Stimulated activated naive CD8-positive, alpha-beta T cell treated with anti-CD3 and anti-CD28 coated beads, Interleukin-15, Interleukin-2, amounts not matched to agents 100 ng/mL and 50 ng/mL, for 24 hours (primary cell): ENCODE data around the gene CGGBP1.
"Not testable (repeated sequence)": the region's sequence is repeated elsewhere in the genome, so short reads cannot be mapped to it uniquely, and the experiment has no call there.

Experiments used
- H3K27ac Mint-ChIP-seq: one replicate; pipeline ENCODE4 v1.8.0; 2021; ENCODE audit warnings: mild to moderate bottlenecking, mixed read lengths
- H3K27me3 Mint-ChIP-seq: one replicate; pipeline ENCODE4 v1.8.0; 2021; ENCODE audit warnings: mixed read lengths
- H3K36me3 Mint-ChIP-seq: one replicate; pipeline ENCODE4 v1.8.0; 2021; ENCODE audit warnings: low read depth, mixed read lengths
- H3K4me1 Mint-ChIP-seq: one replicate; pipeline ENCODE4 v1.8.0; 2021; ENCODE audit warnings: low read depth, mixed read lengths
- H3K4me3 Mint-ChIP-seq: one replicate; pipeline ENCODE4 v1.8.0; 2021; ENCODE audit warnings: mild to moderate bottlenecking, mixed read lengths
- H3K9me3 Mint-ChIP-seq: one replicate; pipeline ENCODE4 v1.8.0; 2021; ENCODE audit warnings: mixed read lengths

Gene CGGBP1

GRCh38 chr3:88019024-88019423, 39.8 kb downstream of the CGGBP1 start:
- no peaks in the 10 kb centered on the region for H3K9me3 Mint-ChIP-seq
- no peaks in the 10 kb centered on the region for H3K27me3 Mint-ChIP-seq
- H3K4me1 Mint-ChIP-seq = peaks cover 11% of the 10 kb centered on the region
- no peak overlapping the region for H3K4me3 Mint-ChIP-seq
- H3K36me3 Mint-ChIP-seq = no peaks in the 10 kb centered on the region
- H3K27ac Mint-ChIP-seq = no peak overlapping the region

- not testable (repeated sequence) for H3K4me3 Mint-ChIP-seq, H3K27me3 Mint-ChIP-seq, H3K9me3 Mint-ChIP-seq, H3K36me3 Mint-ChIP-seq, H3K27ac Mint-ChIP-seq
- peaks cover 11% of the 10 kb centered on the region for H3K4me1 Mint-ChIP-seq
Measured at GRCh38 chr3:88015656-88016055, 43.1 kb downstream of the CGGBP1 start.

- Mint-ChIP-seq H3K36me3 (no peaks in the 10 kb centered on the region), H3K27ac (no peak overlapping the region), H3K4me3 (no peak overlapping the region), H3K27me3 (no peaks in the 10 kb centered on the region), H3K4me1 (peaks cover 7% of the 10 kb centered on the region), H3K9me3 (no peaks in the 10 kb centered on the region)
Measured at GRCh38 chr3:88013592-88013991, 45.2 kb downstream of the CGGBP1 start.

GRCh38 chr3:88010810-88011209, 48.0 kb downstream of the CGGBP1 start:
- Mint-ChIP-seq H3K4me3 (no peak overlapping the region), H3K36me3 (no peaks in the 10 kb centered on the region), H3K27me3 (no peaks in the 10 kb centered on the region), H3K9me3 (no peaks in the 10 kb centered on the region), H3K4me1 (no peaks in the 10 kb centered on the region), H3K27ac (no peak overlapping the region)

GRCh38 chr3:88009066-88009465, 49.7 kb downstream of the CGGBP1 start:
- Mint-ChIP-seq H3K9me3 (no peaks in the 10 kb centered on the region), H3K4me3 (no peak overlapping the region), H3K36me3 (no peaks in the 10 kb centered on the region), H3K27me3 (no peaks in the 10 kb centered on the region), H3K27ac (no peak overlapping the region), H3K4me1 (no peaks in the 10 kb centered on the region)

- no peaks in the 10 kb centered on the region for H3K9me3 Mint-ChIP-seq
- H3K4me3 Mint-ChIP-seq = no peak overlapping the region
- peaks cover 13% of the 10 kb centered on the region for H3K4me1 Mint-ChIP-seq
- peaks cover 3% of the 10 kb centered on the region for H3K27me3 Mint-ChIP-seq
- H3K27ac Mint-ChIP-seq = no peak overlapping the region
- no peaks in the 10 kb centered on the region for H3K36me3 Mint-ChIP-seq
Measured at GRCh38 chr3:88005066-88005465, 53.7 kb downstream of the CGGBP1 start.

- no peaks in the 10 kb centered on the region for H3K9me3 Mint-ChIP-seq
- peaks cover 14% of the 10 kb centered on the region for H3K4me1 Mint-ChIP-seq
- no peaks in the 10 kb centered on the region for H3K36me3 Mint-ChIP-seq
- no peak overlapping the region for H3K27ac Mint-ChIP-seq
- no peak overlapping the region for H3K4me3 Mint-ChIP-seq
- H3K27me3 Mint-ChIP-seq = peaks cover 3% of the 10 kb centered on the region
Measured at GRCh38 chr3:88003115-88003755, 55.6 kb downstream of the CGGBP1 start.

GRCh38 chr3:88002448-88002847, 56.4 kb downstream of the CGGBP1 start:
- peaks cover 22% of the 10 kb centered on the region for H3K4me1 Mint-ChIP-seq
- H3K36me3 Mint-ChIP-seq = no peaks in the 10 kb centered on the region
- no peak overlapping the region for H3K4me3 Mint-ChIP-seq
- H3K27me3 Mint-ChIP-seq = peaks cover 3% of the 10 kb centered on the region
- H3K9me3 Mint-ChIP-seq = no peaks in the 10 kb centered on the region
- H3K27ac Mint-ChIP-seq = no peak overlapping the region
